ENCODE measurements around the gene ENPP1.
"Not testable (repeated sequence)": the region's sequence is repeated elsewhere in the genome, so short reads cannot be mapped to it uniquely, and the experiment has no call there.

Gene ENPP1

GRCh38 chr6:131914967-131915751, 107.3 kb downstream of the ENPP1 start:
- no peak overlapping the region for H3K27ac ChIP-seq (ENCODE audit: low read length)
- no peak overlapping the region for H3K9ac ChIP-seq (ENCODE audit: low read length in 2 of 2)
- H3K27me3 ChIP-seq (ENCODE audit: control insufficient read depth in 1 of 2, insufficient read depth in 2 of 2, low read length in 2 of 2): no peaks in the 10 kb centered on the region
- no peak overlapping the region for H3K4me3 ChIP-seq (ENCODE audit: low read length in 2 of 2)
- H3K4me1 ChIP-seq (ENCODE audit: control insufficient read depth, insufficient read depth, low read length): no peaks in the 10 kb centered on the region
- no peaks in the 10 kb centered on the region for H3K9me3 ChIP-seq (ENCODE audit: control insufficient read depth in 2 of 2, low read length in 2 of 2)
- H3K36me3 ChIP-seq (ENCODE audit: control insufficient read depth in 2 of 2, insufficient read depth in 2 of 2, low read length in 2 of 2): no peaks in the 10 kb centered on the region

GRCh38 chr6:131916091-131916796, 108.4 kb downstream of the ENPP1 start:
- not testable (repeated sequence) for H3K36me3 ChIP-seq (ENCODE audit: control insufficient read depth in 2 of 2, insufficient read depth in 2 of 2, low read length in 2 of 2); H3K9me3 ChIP-seq (ENCODE audit: control insufficient read depth in 2 of 2, low read length in 2 of 2); H3K4me3 ChIP-seq (ENCODE audit: low read length in 2 of 2); H3K9ac ChIP-seq (ENCODE audit: low read length in 2 of 2); H3K27ac ChIP-seq (ENCODE audit: low read length); H3K27me3 ChIP-seq (ENCODE audit: control insufficient read depth in 1 of 2, insufficient read depth in 2 of 2, low read length in 2 of 2); H3K4me1 ChIP-seq (ENCODE audit: control insufficient read depth, insufficient read depth, low read length)

- Histone ChIP-seq H3K9me3 (ENCODE audit: control insufficient read depth in 2 of 2, low read length in 2 of 2) (no peaks in the 10 kb centered on the region), H3K27ac (ENCODE audit: low read length) (no peak overlapping the region), H3K4me3 (ENCODE audit: low read length in 2 of 2) (no peak overlapping the region), H3K9ac (ENCODE audit: low read length in 2 of 2) (no peak overlapping the region), H3K27me3 (ENCODE audit: control insufficient read depth in 1 of 2, insufficient read depth in 2 of 2, low read length in 2 of 2) (no peaks in the 10 kb centered on the region), H3K36me3 (ENCODE audit: control insufficient read depth in 2 of 2, insufficient read depth in 2 of 2, low read length in 2 of 2) (no peaks in the 10 kb centered on the region), H3K4me1 (ENCODE audit: control insufficient read depth, insufficient read depth, low read length) (no peaks in the 10 kb centered on the region)
These were observed 109.0 kb downstream of the ENPP1 start for GRCh38 chr6:131916847-131917246.

- H3K9me3 ChIP-seq (ENCODE audit: control insufficient read depth in 2 of 2, low read length in 2 of 2): peaks cover 0 to 4% of the 10 kb centered on the region in 2 donors
- H3K4me1 ChIP-seq (ENCODE audit: control insufficient read depth, insufficient read depth, low read length): no peaks in the 10 kb centered on the region
- no peaks in the 10 kb centered on the region for H3K27me3 ChIP-seq (ENCODE audit: control insufficient read depth in 1 of 2, insufficient read depth in 2 of 2, low read length in 2 of 2)
- no peak overlapping the region for H3K27ac ChIP-seq (ENCODE audit: low read length)
- no peaks in the 10 kb centered on the region for H3K36me3 ChIP-seq (ENCODE audit: control insufficient read depth in 2 of 2, insufficient read depth in 2 of 2, low read length in 2 of 2)
- no peak overlapping the region for H3K4me3 ChIP-seq (ENCODE audit: low read length in 2 of 2)
- no peak overlapping the region for H3K9ac ChIP-seq (ENCODE audit: low read length in 2 of 2)
These were observed 109.5 kb downstream of the ENPP1 start for GRCh38 chr6:131917318-131917717.

GRCh38 chr6:131917763-131918649, 110.2 kb downstream of the ENPP1 start:
- H3K9me3 ChIP-seq (ENCODE audit: control insufficient read depth in 2 of 2, low read length in 2 of 2): peaks cover 3 to 4% of the 10 kb centered on the region in 2 donors
- no peak overlapping the region for H3K27ac ChIP-seq (ENCODE audit: low read length)
- no peaks in the 10 kb centered on the region for H3K4me1 ChIP-seq (ENCODE audit: control insufficient read depth, insufficient read depth, low read length)
- H3K36me3 ChIP-seq (ENCODE audit: control insufficient read depth in 2 of 2, insufficient read depth in 2 of 2, low read length in 2 of 2): no peaks in the 10 kb centered on the region
- no peak overlapping the region for H3K4me3 ChIP-seq (ENCODE audit: low read length in 2 of 2)
- H3K9ac ChIP-seq (ENCODE audit: low read length in 2 of 2): no peak overlapping the region
- no peaks in the 10 kb centered on the region for H3K27me3 ChIP-seq (ENCODE audit: control insufficient read depth in 1 of 2, insufficient read depth in 2 of 2, low read length in 2 of 2)

- H3K4me1 ChIP-seq (ENCODE audit: control insufficient read depth, insufficient read depth, low read length): no peaks in the 10 kb centered on the region
- H3K27me3 ChIP-seq (ENCODE audit: control insufficient read depth in 1 of 2, insufficient read depth in 2 of 2, low read length in 2 of 2): no peaks in the 10 kb centered on the region
- H3K9ac ChIP-seq (ENCODE audit: low read length in 2 of 2): no peak overlapping the region
- H3K36me3 ChIP-seq (ENCODE audit: control insufficient read depth in 2 of 2, insufficient read depth in 2 of 2, low read length in 2 of 2): no peaks in the 10 kb centered on the region
- no peak overlapping the region for H3K4me3 ChIP-seq (ENCODE audit: low read length in 2 of 2)
- no peak overlapping the region for H3K27ac ChIP-seq (ENCODE audit: low read length)
- H3K9me3 ChIP-seq (ENCODE audit: control insufficient read depth in 2 of 2, low read length in 2 of 2): peaks cover 3 to 4% of the 10 kb centered on the region in 2 donors
These were observed 111.0 kb downstream of the ENPP1 start for GRCh38 chr6:131918650-131919355.

GRCh38 chr6:131920656-131921055, 112.8 kb downstream of the ENPP1 start:
- Histone ChIP-seq H3K9ac (ENCODE audit: low read length in 2 of 2) (no peak overlapping the region), H3K4me1 (ENCODE audit: control insufficient read depth, insufficient read depth, low read length) (no peaks in the 10 kb centered on the region), H3K36me3 (ENCODE audit: control insufficient read depth in 2 of 2, insufficient read depth in 2 of 2, low read length in 2 of 2) (no peaks in the 10 kb centered on the region), H3K27ac (ENCODE audit: low read length) (no peak overlapping the region), H3K9me3 (ENCODE audit: control insufficient read depth in 2 of 2, low read length in 2 of 2) (peaks cover 3 to 4% of the 10 kb centered on the region in 2 donors), H3K27me3 (ENCODE audit: control insufficient read depth in 1 of 2, insufficient read depth in 2 of 2, low read length in 2 of 2) (no peaks in the 10 kb centered on the region), H3K4me3 (ENCODE audit: low read length in 2 of 2) (no peak overlapping the region)

- H3K36me3 ChIP-seq (ENCODE audit: control insufficient read depth in 2 of 2, insufficient read depth in 2 of 2, low read length in 2 of 2): no peaks in the 10 kb centered on the region
- H3K9ac ChIP-seq (ENCODE audit: low read length in 2 of 2): no peak overlapping the region
- H3K9me3 ChIP-seq (ENCODE audit: control insufficient read depth in 2 of 2, low read length in 2 of 2): peaks cover 3 to 4% of the 10 kb centered on the region in 2 donors
- no peak overlapping the region for H3K4me3 ChIP-seq (ENCODE audit: low read length in 2 of 2)
- H3K27ac ChIP-seq (ENCODE audit: low read length): no peak overlapping the region
- no peaks in the 10 kb centered on the region for H3K27me3 ChIP-seq (ENCODE audit: control insufficient read depth in 1 of 2, insufficient read depth in 2 of 2, low read length in 2 of 2)
- no peaks in the 10 kb centered on the region for H3K4me1 ChIP-seq (ENCODE audit: control insufficient read depth, insufficient read depth, low read length)
These were observed 115.5 kb downstream of the ENPP1 start for GRCh38 chr6:131923356-131923755.

- H3K36me3 ChIP-seq (ENCODE audit: control insufficient read depth in 2 of 2, insufficient read depth in 2 of 2, low read length in 2 of 2): no peaks in the 10 kb centered on the region
- no peaks in the 10 kb centered on the region for H3K27me3 ChIP-seq (ENCODE audit: control insufficient read depth in 1 of 2, insufficient read depth in 2 of 2, low read length in 2 of 2)
- no peak overlapping the region for H3K27ac ChIP-seq (ENCODE audit: low read length)
- no peaks in the 10 kb centered on the region for H3K4me1 ChIP-seq (ENCODE audit: control insufficient read depth, insufficient read depth, low read length)
- H3K9me3 ChIP-seq (ENCODE audit: control insufficient read depth in 2 of 2, low read length in 2 of 2): peaks cover 3 to 4% of the 10 kb centered on the region in 2 donors
- H3K4me3 ChIP-seq (ENCODE audit: low read length in 2 of 2): no peak overlapping the region
- no peak overlapping the region for H3K9ac ChIP-seq (ENCODE audit: low read length in 2 of 2)
These were observed 117.2 kb downstream of the ENPP1 start for GRCh38 chr6:131924881-131925474.

- no peak overlapping the region for H3K4me3 ChIP-seq (ENCODE audit: low read length in 2 of 2)
- H3K36me3 ChIP-seq (ENCODE audit: control insufficient read depth in 2 of 2, insufficient read depth in 2 of 2, low read length in 2 of 2): no peaks in the 10 kb centered on the region
- no peak overlapping the region for H3K9ac ChIP-seq (ENCODE audit: low read length in 2 of 2)
- H3K9me3 ChIP-seq (ENCODE audit: control insufficient read depth in 2 of 2, low read length in 2 of 2): no peaks in the 10 kb centered on the region
- no peak overlapping the region for H3K27ac ChIP-seq (ENCODE audit: low read length)
- no peaks in the 10 kb centered on the region for H3K27me3 ChIP-seq (ENCODE audit: control insufficient read depth in 1 of 2, insufficient read depth in 2 of 2, low read length in 2 of 2)
- no peaks in the 10 kb centered on the region for H3K4me1 ChIP-seq (ENCODE audit: control insufficient read depth, insufficient read depth, low read length)
These were observed 121.4 kb downstream of the ENPP1 start for GRCh38 chr6:131929264-131929663.
